BLaER1 (cell line): ENCODE results near the gene BMF.

ENCODE experiments used
- H3K27ac ChIP-seq: shearing (Covaris generic); formaldehyde crosslinking; 2 replicates; pipeline ENCODE4 v1.8.1; 2022
- H3K27me3 ChIP-seq: shearing (Covaris generic); formaldehyde crosslinking; 2 replicates; pipeline ENCODE4 v1.8.1; 2022
- H3K36me3 ChIP-seq: shearing (Covaris generic); formaldehyde crosslinking; 2 replicates; pipeline ENCODE4 v1.8.1; 2022
- H3K4me1 ChIP-seq: shearing (Covaris generic); formaldehyde crosslinking; 2 replicates; pipeline ENCODE4 v1.8.1; 2022
- H3K4me2 ChIP-seq: shearing (Covaris generic); formaldehyde crosslinking; 2 replicates; pipeline ENCODE4 v1.8.1; 2022
- H3K4me3 ChIP-seq: shearing (Covaris generic); formaldehyde crosslinking; 2 replicates; pipeline ENCODE4 v1.8.1; 2022
- H3K9ac ChIP-seq: shearing (Covaris generic); formaldehyde crosslinking; 2 replicates; pipeline ENCODE4 v1.8.1; 2022
- H3K9me3 ChIP-seq: shearing (Covaris generic); formaldehyde crosslinking; 2 replicates; pipeline ENCODE4 v1.8.1; 2022
- H4K20me1 ChIP-seq: shearing (Covaris generic); formaldehyde crosslinking; 2 replicates; pipeline ENCODE4 v1.8.1; 2022
- Cebpa-rat ChIP-seq: shearing (Covaris generic); IDR thresholded peaks from 2 replicates; pipeline ENCODE4 v1.8.1; 2022

BMF gene

DNA sequence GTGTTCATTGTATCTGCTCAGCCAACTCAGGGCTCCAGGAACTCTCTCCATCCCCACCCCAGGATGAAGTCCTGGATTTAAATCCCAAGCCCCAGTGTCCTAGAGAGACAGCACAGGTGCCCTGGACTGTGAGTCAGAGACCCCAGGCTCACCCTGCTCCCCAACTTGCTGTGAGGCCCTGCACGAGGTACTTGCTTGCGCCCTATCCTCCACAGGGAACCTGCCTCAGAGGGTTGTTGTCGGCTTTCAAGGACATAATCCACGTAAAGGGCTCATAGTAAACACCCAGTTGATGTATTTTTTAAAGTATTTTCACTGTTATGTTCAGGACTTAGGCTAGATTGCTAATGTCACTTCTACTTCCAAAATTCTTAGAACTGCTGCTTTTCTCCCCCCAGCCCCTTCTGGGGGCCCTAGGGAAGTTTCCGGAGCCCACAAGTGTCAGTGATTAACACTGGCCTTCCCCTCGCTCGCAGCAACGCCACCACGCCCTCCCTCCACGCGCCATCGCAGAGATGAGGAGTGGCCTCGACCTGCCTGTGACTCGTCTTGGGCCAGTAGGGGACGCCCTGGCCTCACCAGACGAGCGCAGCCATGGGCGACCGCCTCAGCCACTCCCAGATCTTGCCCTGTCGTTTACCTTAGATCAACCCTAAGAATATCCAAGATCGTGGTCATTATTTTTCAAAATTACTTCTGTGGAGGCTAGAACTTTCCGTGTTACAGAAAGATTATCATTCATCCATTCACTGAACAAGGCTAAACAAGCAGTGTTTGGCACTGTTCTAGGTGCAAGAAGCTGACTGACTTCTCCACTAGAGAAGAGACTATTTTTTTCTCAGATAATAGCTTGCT, 63.7 kb downstream of the BMF start:
- Histone ChIP-seq H3K9me3 (no peaks in the 10 kb centered on the region), H3K9ac (peak overlapping the region; percentile 34; the same call in 1 of the 2 replicates), H3K4me2 (peak overlapping the region; percentile 69), H3K4me3 (peak overlapping the region; percentile 22; the same call in 1 of the 2 replicates), H4K20me1 (no peaks in the 10 kb centered on the region), H3K27ac (no peak overlapping the region), H3K4me1 (peaks cover 62% of the 10 kb centered on the region), H3K36me3 (no peaks in the 10 kb centered on the region), H3K27me3 (no peaks in the 10 kb centered on the region)
- TF ChIP-seq Cebpa-rat = no peak

- Histone ChIP-seq H3K27ac (no peak overlapping the region), H3K27me3 (no peaks in the 10 kb centered on the region), H3K4me2 (no peak overlapping the region), H3K9me3 (no peaks in the 10 kb centered on the region), H3K4me3 (no peak overlapping the region), H4K20me1 (no peaks in the 10 kb centered on the region), H3K9ac (no peak overlapping the region), H3K4me1 (peaks cover 59% of the 10 kb centered on the region), H3K36me3 (no peaks in the 10 kb centered on the region)
- no peak for TF ChIP-seq Cebpa-rat
These were observed 64.6 kb downstream of the BMF start for GRCh38 chr15:40043927-40044716.

GRCh38 chr15:40042791-40043320, 65.8 kb downstream of the BMF start:
- H3K27me3 ChIP-seq = no peaks in the 10 kb centered on the region
- TF ChIP-seq Cebpa-rat = no peak
- H3K36me3 ChIP-seq = no peaks in the 10 kb centered on the region
- H3K4me2 ChIP-seq = no peak overlapping the region
- no peak overlapping the region for H3K9ac ChIP-seq
- peaks cover 8% of the 10 kb centered on the region; the same call in 1 of the 2 replicates for H4K20me1 ChIP-seq
- H3K9me3 ChIP-seq = no peaks in the 10 kb centered on the region
- no peak overlapping the region for H3K4me3 ChIP-seq
- H3K4me1 ChIP-seq = peaks cover 48% of the 10 kb centered on the region
- no peak overlapping the region for H3K27ac ChIP-seq

DNA sequence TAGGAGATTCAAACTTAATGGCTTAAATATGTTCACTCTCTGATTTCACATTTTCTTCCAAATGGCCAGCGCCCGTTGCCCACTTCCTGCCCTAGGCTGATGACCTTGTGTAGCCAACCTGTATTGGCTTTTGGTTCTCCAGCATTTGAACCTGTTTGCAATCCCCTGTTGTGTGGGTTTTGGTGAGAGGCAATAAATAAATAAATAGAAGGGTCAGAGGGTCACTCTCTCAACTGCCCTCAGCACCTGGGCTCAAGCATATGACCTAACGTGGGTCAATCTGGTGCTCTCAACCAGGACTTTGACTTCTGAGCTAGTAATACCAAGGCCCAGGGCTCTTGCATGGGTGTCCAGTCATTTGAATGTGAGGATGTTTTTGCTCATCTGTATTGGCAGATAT, 67.9 kb downstream of the BMF start:
- Histone ChIP-seq H3K9me3 (no peaks in the 10 kb centered on the region), H3K9ac (0 out of 2 replicates have a peak overlapping the region, but pooled peaks have one; percentile 8), H3K4me2 (peak overlapping the region; percentile 75; the same call in 1 of the 2 replicates), H3K4me3 (no peak overlapping the region), H4K20me1 (peaks cover 18% of the 10 kb centered on the region; the same call in 1 of the 2 replicates), H3K36me3 (peaks cover 13% of the 10 kb centered on the region), H3K27me3 (no peaks in the 10 kb centered on the region), H3K27ac (0 out of 2 replicates have a peak overlapping the region, but pooled peaks have one; percentile 7), H3K4me1 (peaks cover 42% of the 10 kb centered on the region)
- no peak for TF ChIP-seq Cebpa-rat

- Histone ChIP-seq H3K27ac (0 out of 2 replicates have a peak overlapping the region, but pooled peaks have one; percentile 7), H3K9ac (0 out of 2 replicates have a peak overlapping the region, but pooled peaks have one; percentile 8), H3K4me1 (peaks cover 37% of the 10 kb centered on the region), H3K36me3 (peaks cover 18% of the 10 kb centered on the region), H3K4me3 (peak overlapping the region; percentile 99; the same call in 1 of the 2 replicates), H3K4me2 (peak overlapping the region; percentile 75), H3K9me3 (no peaks in the 10 kb centered on the region), H3K27me3 (no peaks in the 10 kb centered on the region), H4K20me1 (peaks cover 20% of the 10 kb centered on the region; the same call in 1 of the 2 replicates)
- no peak for TF ChIP-seq Cebpa-rat
These were observed 68.4 kb downstream of the BMF start for GRCh38 chr15:40040293-40040635.

DNA sequence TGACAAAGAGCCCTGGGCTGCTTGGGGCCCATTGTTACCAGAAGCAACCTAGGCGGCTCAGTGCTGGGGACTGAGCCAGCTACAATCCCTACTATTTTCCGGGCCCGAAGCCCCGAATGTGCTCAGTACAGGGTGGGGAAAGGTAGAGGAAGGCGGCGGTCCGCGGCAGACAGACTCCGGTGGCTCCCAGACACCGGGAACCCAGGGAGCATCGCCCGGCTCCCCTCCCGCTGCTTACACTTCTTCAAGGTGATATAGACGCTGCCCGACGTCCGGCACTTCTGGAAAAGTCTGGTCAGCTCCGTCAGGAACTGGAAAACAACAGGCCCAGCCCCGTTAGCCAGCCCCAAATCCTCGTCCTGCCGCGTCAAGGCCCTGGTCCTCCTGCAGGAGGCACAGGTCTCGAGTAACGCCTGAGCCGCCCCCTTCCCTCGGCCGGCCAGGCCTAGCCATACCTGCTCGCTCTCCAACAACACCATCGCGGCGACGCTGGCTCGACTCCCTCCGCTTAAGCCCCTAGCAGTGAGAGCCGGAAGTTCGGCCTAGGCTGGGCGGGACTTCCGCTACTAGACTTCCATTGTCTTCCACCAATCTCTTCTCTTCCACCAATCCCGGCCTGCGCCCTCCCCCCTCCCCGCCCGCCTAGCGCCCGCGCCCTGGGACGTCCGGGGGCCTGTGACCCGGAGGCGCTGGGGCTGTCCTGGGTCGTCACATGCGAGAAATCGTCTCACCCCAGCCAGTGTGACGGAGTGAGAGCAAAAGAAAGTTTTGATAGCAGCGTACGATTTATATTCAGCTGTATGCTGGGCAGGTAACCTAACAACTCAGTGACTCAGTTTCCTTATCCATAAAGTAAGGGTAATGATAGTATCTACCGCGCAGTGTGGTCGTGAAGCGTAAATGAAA, 69.8 kb downstream of the BMF start, which contains the start of gene SRP14:
SRP14 (minus strand) TSS at position 544 of the 906 bp plus-strand sequence; CDS start at position 479, 65 bp downstream.
- peaks cover 32% of the 10 kb centered on the region for H3K36me3 ChIP-seq
- peak within 1 kb of the TSS; percentile 95 for H3K27ac ChIP-seq
- H3K9me3 ChIP-seq = no peaks in the 10 kb centered on the region
- peak within 1 kb of the TSS; percentile 82 for H3K4me2 ChIP-seq
- no peaks in the 10 kb centered on the region for H3K27me3 ChIP-seq
- H3K4me1 ChIP-seq = peaks cover 29% of the 10 kb centered on the region
- no peak for TF ChIP-seq Cebpa-rat
- peaks cover 28% of the 10 kb centered on the region; the same call in 1 of the 2 replicates for H4K20me1 ChIP-seq
- peak within 1 kb of the TSS; percentile 99 for H3K9ac ChIP-seq
- peak within 1 kb of the TSS; percentile 99 for H3K4me3 ChIP-seq

- H3K9me3 ChIP-seq = no peaks in the 10 kb centered on the region
- TF ChIP-seq Cebpa-rat = no peak
These were observed 70.4 kb downstream of the BMF start for GRCh38 chr15:40038275-40038637.

More at GRCh38 chr15:40038275-40038637, 70.4 kb downstream of the BMF start:
- H4K20me1 ChIP-seq = peaks cover 29% of the 10 kb centered on the region; the same call in 1 of the 2 replicates
- peak overlapping the region; percentile 99 for H3K4me3 ChIP-seq
- H3K36me3 ChIP-seq = peaks cover 38% of the 10 kb centered on the region
- peak overlapping the region; percentile 82 for H3K4me2 ChIP-seq
- peaks cover 29% of the 10 kb centered on the region for H3K4me1 ChIP-seq
- H3K9ac ChIP-seq = peak overlapping the region; percentile 99
- H3K27ac ChIP-seq = peak overlapping the region; percentile 95
- no peaks in the 10 kb centered on the region for H3K27me3 ChIP-seq
